HL-60 (cell line): Measurements from ENCODE around the gene SOX6.

Experiments
- DNase-seq, 2 experiments: peaks; one replicate each; pipeline ENCODE4 v3.0.0-alpha.2; 2010 to 2020; ENCODE audit warnings: low read depth in 1 of 2, low spot score in 1 of 2
- H3K27ac ChIP-seq: fragments of 250-450 bp; sonication (Bioruptor Pico); replicated peaks from 2 replicates; pipeline ENCODE4 v1.5.1; 2020; ENCODE audit warnings: mild to moderate bottlenecking, moderate library complexity
- H3K27me3 ChIP-seq: fragments of 250-450 bp; sonication (Bioruptor Pico); 2 replicates; pipeline ENCODE4 v1.5.1; 2021; ENCODE audit warnings: mild to moderate bottlenecking, moderate library complexity; ENCODE audit not compliant: insufficient read depth, poor library complexity, severe bottlenecking
- H3K4me3 ChIP-seq: replicated peaks from 2 replicates; pipeline ENCODE4 v1.5.1; 2011; ENCODE audit warnings: mild to moderate bottlenecking, control low read depth, low read length; ENCODE audit not compliant: insufficient read depth
- GABPA ChIP-seq: IDR thresholded peaks from 2 replicates; pipeline ENCODE4 v1.6.1; 2012; ENCODE audit warnings: low read depth
- POLR2AphosphoS5 ChIP-seq: IDR thresholded peaks from 2 replicates; pipeline ENCODE4 v1.6.1; 2012; ENCODE audit warnings: low read depth
- REST ChIP-seq: IDR thresholded peaks from 2 replicates; pipeline ENCODE4 v1.6.1; 2012; ENCODE audit warnings: low read depth; ENCODE audit not compliant: insufficient replicate concordance
- SPI1 ChIP-seq: IDR thresholded peaks from 2 replicates; pipeline ENCODE4 v1.6.1; 2012; ENCODE audit warnings: low read depth, mild to moderate bottlenecking, borderline replicate concordance
- TF ChIP-seq, protein P1 (sequence below): IDR thresholded peaks from one replicate; pipeline ENCODE4 v1.5.1; 2011; ENCODE audit warnings: low read length, control low read depth, inconsistent platforms; ENCODE audit not compliant: insufficient read depth

Gene SOX6

GRCh38 chr11:16313846-16314245, 42.5 kb downstream of the SOX6 start:
- no peaks in the 10 kb centered on the region for H3K27me3 ChIP-seq
- no peak for TF ChIP-seq POLR2AphosphoS5
- no peak for TF ChIP-seq GABPA
- TF ChIP-seq SPI1, result no peak
- no peak for TF ChIP-seq REST
- TF ChIP-seq, protein P1, sequence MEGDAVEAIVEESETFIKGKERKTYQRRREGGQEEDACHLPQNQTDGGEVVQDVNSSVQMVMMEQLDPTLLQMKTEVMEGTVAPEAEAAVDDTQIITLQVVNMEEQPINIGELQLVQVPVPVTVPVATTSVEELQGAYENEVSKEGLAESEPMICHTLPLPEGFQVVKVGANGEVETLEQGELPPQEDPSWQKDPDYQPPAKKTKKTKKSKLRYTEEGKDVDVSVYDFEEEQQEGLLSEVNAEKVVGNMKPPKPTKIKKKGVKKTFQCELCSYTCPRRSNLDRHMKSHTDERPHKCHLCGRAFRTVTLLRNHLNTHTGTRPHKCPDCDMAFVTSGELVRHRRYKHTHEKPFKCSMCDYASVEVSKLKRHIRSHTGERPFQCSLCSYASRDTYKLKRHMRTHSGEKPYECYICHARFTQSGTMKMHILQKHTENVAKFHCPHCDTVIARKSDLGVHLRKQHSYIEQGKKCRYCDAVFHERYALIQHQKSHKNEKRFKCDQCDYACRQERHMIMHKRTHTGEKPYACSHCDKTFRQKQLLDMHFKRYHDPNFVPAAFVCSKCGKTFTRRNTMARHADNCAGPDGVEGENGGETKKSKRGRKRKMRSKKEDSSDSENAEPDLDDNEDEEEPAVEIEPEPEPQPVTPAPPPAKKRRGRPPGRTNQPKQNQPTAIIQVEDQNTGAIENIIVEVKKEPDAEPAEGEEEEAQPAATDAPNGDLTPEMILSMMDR, result no peak
- DNase-seq, result no peak
- no peak overlapping the region for H3K27ac ChIP-seq
- H3K4me3 ChIP-seq, result no peak overlapping the region

GRCh38 chr11:16312233-16312765, 44.0 kb downstream of the SOX6 start:
- H3K4me3 ChIP-seq, result no peak overlapping the region
- TF ChIP-seq, protein P1, result no peak
- TF ChIP-seq REST (no peak), POLR2AphosphoS5 (no peak), GABPA (no peak), SPI1 (no peak)
- H3K27ac ChIP-seq, result no peak overlapping the region
- DNase-seq, result no peak
- H3K27me3 ChIP-seq, result no peaks in the 10 kb centered on the region

GRCh38 chr11:16311831-16312230, 44.5 kb downstream of the SOX6 start:
- TF ChIP-seq, protein P1, result no peak
- no peak for TF ChIP-seq POLR2AphosphoS5
- TF ChIP-seq GABPA, result no peak
- no peak for TF ChIP-seq SPI1
- TF ChIP-seq REST, result no peak
- no peak overlapping the region for H3K4me3 ChIP-seq
- no peak for DNase-seq
- H3K27ac ChIP-seq, result no peak overlapping the region
- H3K27me3 ChIP-seq, result no peaks in the 10 kb centered on the region
